HG03571 (cell line): ENCODE measurements around the gene ACTN4.

Experiments
- ATAC-seq: cut with Tn5 transposase; IDR thresholded peaks from one replicate; pipeline ENCODE4 v1.9.1; 2021; ENCODE audit not compliant: unreplicated experiment

ACTN4 gene

DNA sequence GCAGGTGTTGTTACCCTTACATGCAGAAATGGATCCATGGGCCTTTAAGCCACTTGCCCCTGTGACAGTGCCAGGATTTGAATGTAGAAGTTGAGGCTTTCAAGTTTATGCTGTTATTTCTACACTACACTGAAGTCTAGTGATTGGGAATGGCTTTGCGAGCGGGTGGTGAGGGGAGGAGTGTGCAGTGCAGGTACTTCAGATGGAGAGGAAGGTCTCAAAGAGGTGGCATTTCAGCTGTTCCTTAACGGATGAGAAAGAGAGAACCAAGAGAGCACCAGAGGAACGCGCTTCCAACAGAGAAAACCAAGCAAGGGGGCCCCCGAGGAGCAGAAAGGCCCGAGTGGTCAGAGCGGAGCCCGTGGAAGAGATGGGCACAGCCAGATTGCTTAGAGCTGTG, 13.3 kb downstream of the ACTN4 start:
- ATAC-seq: no peak

DNA sequence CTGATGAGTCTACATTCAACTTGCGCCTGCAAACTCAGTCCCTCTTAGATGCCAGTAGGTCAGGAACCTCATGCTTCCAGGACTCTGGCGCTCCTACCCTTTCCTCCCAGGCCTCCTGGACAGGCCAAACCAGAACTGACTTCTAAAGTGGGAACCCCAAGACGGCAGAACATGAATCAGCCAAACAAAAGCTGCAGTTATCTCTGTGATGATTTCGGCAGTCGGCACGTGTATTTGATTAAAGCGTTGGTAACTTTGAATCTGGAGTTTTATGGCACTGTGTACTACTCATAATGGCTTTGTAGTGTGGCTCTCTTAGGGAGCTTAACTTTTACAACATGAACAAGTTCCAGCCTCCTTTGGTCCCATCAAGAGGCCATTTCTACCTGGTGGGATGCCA, 13.7 kb downstream of the ACTN4 start:
- ATAC-seq: no peak

DNA sequence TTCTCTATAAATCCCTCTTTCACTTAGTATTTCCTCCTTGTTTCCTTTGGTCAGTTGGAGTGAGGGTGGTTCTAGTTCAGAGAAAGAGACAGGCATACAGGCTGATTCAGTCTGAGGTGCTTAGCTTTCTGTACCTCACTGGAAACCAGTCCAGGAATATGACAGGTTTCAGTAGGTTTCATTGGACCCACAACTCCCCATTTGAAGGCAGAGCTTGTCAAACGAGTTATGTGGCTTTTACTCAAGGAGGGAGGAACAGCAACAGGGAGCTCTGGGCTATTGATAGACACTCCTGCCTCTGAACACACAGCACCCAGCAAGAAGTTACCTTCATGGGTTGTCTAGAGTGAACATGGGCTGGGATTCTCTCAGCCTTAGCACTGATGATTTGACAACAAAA, 14.5 kb downstream of the ACTN4 start:
- no peak for ATAC-seq

DNA sequence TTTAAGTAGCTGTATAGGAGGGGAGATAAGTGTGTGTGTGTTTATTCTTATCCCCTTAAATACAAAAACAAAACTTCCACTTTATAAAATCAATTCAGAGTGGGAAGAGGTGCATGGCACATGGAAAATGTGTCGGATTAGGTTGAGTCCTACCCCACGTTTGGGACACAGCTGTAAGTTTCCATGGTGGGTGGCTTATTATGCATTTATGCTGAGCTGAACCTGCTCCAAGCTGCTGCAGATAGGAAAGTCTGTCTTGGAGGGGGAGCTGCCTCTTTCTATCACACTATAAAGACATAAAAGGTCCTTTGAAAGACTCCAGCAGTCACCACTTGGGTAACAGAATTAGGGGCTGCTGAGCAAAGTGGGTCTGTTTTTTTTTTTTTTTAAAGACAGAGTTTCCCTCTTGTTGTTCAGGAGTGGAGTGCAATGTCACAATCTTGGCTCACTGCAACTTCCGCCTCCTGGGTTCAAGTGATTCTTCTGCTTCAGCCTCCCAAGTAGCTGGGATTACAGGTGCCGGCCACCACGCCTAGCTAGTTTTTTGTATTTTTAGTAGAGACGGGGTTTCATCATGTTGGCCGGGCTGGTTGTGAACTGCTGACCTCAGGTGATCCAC, 15.2 kb downstream of the ACTN4 start:
- ATAC-seq: no peak

DNA sequence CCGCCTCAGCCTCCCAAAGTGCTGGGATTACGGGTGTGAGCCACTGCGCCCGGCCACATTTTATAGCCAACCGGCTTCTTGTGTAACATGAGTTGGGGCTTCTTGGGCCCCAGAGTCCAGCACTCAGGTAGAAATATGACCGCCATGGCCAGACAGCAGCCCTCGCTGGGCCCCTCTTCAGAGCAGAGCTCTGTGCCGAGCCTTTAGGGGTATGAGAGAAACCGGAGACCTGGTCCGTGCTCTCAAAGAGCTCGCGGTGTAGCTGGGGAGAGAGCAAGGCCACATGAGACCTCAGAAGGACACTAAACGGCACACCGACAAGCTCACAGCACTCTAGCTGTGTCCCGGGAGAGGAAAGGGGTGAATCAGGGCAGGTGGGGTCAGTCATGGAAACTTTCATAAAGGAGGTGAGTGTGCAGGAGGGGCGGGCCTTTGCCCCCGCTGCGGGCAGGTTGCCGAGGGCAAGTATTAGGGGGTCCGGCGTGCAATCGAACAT, 15.8 kb downstream of the ACTN4 start:
- no peak for ATAC-seq

DNA sequence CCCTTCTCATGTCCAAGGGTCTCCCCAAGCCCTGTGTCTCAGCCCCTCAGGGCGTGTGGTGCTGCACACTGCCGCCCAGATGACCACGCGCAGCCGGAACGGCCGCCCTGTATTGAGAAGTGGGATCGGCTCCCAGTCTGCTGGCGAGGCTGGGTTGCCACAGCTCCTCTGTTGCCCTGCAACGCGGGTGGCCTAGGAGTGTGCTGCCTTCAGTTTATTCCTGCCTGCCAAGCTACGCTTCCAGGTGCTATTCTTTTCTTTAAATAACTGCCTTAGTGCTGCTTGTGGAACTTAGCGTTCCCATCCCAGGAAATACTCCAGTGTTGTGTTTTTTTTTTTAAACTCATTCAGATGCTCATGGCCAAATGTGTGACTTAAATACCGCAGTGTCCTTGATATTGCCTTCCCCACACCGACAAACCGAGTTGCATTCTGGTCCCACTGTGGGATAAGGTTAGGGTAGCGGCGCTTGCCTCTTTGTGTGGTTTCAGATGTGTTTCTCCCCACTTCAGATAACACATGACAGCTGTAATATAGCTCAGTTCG, 16.6 kb downstream of the ACTN4 start:
- ATAC-seq: no peak

DNA sequence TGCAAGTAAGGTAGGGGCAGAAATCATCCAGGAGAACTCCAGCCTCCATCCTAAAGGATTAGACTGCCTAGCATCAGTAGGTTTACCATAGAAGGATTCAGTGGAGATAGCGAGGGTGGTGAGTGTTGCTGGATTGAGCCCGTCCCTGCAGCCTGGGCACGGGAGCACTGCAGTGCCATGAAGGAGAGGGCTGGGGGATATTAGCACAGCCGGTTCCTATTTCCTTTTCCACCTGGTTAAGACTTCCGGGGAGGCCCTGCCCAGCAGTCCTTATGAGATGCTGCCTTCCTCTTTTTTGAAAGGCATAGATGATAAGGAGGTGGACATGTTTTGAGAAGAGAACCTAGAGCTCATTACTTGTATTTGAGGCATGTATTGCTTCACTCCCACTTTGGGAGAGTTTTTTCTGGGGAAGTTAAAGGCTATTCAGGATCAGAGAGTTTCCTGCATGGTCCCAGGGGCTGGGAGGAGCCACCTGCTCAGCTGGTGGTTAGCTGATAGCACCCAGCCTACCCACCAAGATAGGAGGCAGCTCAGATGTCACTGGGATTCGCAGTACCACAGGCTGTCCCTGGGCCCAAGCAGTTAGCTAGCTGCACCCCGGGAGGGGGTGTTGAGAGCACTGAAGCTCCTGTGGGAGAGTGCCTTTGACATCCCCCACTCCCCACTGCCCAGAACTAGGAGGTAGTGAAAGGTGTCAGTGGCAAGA, 17.2 kb downstream of the ACTN4 start:
- no peak for ATAC-seq

DNA sequence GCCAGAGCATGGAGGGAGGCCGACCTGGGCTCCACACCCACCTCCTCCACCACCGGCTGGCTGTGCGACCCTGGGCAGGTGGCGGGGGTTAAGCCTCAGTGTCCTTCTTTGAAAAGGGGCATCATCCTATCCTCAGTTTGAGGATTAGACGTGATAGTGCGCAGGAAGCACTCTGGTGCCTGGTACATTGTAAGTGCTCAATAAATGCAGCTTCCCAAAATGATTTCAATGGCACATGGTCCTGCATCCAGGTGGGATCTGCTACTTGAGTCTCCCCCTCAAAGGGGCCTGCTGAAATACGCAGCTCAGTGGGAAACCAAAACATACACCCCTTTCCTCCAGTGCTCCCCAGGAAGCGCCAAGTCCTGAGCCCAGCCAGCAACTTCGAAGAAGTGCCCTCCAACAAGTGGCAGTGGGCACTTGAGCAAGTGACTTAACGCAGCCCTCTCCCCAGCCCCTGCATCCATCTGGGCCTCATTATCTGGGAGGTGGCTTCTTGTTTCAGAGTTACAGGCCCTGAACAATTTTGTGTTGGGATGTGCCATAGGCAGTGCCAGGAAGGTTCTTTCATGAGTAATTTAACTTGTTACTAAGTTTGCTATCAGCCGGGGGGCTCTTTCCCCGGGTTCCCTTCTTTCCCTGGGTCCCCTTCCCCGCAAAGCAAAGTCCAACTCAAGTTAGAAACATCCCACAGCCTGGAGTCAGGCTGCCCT, 17.9 kb downstream of the ACTN4 start:
- no peak for ATAC-seq

DNA sequence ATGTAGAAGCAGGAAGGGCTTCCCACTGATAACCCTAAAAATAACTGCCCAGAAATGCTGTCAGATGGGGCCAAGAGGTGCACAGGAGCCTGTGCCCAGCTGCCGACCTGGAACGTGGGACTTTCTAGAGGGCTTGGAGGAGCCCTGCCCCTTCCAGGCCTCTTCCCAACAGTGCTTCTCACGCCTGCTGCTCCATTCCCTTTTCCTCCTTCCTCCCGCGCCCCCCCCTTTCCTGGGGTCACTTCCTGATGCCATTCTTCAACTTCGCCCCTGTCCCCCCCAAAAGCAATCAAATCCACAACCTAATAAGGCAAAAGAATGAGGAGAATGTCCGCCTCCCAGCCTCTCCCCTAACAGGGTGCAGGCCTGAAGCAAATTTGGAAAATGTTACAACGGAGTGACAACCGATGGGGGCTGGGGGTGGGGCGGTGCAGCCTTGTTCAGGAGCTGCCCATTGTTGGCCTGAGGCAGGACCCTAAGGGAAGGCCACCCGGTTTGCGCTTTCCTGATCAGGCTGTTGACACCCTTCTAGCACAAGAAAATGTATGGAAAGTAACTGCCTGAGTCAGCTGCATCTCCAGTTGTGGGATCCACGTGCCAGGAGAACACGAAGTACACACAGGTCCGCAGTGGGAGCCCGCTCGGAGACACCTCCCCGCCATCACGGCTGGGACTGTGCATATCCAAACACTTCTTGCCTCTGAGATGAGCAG, 18.7 kb downstream of the ACTN4 start:
- ATAC-seq: no peak

DNA sequence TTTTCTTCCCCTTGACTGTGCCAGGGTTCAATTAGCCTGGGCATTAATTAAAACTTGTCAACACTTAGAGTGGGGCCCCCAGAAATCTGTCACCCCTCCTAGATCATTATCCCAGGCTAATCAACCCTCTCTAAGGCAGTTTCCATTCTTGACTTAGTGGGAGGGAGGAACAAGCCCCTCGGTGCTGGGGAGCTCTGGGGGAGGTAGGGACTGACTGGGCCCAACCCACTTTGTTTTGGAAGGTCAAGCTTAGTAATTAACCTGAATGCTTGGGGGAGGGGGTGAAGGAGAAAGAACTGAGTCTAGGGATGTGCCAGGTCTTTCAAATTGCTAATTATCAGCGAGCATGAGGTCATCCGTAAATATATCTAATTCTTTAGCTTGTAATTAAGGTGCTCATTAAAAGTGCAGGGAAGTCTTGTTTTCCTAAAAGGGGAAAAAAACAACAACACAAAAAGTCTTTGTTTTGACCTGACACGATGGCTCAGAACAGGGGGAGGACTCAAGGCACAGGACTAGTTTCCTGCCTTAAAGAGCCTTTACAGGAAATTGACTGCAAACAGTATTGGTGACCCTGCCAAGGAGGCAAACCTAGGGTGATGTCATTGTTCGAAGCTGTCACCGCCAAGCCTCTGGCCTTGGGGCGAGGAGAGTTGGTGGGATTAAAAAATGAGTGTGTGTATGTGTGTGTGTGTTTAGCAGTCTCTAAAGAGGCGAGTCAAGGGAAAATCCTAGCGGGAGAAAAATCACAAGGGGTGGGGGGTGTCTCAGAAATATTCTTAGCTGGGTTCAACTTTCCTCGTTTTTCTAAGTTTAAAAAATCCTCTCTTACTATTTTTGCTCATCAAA, 19.4 kb downstream of the ACTN4 start:
- ATAC-seq: no peak

DNA sequence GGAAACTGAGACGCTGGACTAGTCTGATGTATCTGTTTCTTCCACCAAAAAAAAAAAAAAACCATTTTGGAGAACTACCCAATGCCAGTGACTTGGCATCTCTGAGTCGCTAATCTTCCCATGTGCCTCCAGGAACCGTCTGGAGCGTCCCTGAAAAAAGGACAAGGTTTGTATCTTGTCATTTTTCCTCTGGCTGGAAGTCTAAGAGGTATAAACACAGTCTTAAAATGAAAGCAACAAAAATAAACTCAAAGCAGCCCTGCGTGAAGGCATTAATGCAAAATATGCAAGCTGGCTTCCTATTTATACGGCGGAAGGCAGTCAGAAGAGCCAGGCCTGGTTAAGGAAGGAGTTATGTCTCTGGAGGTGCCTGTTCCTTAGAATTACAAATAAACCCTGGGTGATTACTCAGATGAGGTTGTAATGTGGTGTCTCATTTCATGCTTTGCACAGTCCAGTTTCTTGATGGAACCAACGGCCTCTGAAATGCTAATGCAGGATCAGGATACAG, 20.3 kb downstream of the ACTN4 start:
- no peak for ATAC-seq

DNA sequence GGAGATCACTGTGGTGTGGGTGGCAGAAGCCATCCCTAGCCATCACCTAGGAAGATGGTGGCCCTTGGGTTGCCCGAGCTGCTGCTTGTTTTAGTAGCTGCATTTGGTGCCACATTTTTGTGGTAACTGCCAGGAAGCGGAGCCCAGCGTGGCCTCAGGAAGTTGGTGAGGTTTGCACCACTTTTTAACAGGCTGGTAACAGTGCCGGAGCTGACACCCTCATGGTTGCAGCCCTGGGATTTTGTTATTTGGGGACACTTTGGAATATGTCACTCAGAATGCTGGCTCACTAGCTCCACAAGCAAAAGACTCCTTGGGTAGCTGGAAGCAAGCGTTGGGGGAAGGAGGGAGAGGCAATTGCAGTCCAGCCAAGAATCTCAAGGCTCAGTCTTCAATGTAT, 22.1 kb downstream of the ACTN4 start:
- ATAC-seq: no peak

DNA sequence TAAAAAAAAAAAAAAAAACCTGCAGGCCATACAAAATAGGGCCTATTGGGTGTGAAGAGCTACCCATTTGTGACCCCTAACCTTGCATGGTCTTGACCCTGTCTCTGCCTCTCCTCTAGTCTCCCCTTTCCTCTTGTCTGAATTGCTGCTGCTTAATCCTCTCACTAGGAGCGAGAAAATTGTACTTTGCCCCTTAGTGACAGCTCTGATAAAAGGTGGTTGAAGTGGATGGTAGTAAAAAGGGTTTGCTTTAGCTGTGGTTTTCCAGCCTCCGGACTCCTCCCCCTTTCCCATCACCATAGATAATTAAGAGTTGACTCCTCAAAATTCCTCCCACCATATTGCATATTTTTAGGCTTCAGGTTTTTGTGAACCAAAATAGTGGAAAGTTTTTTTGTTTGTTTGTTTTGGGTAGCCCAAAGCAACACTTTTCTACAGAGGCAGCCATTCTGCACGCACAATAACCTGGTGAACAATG, 23.5 kb downstream of the ACTN4 start:
- ATAC-seq: no peak

DNA sequence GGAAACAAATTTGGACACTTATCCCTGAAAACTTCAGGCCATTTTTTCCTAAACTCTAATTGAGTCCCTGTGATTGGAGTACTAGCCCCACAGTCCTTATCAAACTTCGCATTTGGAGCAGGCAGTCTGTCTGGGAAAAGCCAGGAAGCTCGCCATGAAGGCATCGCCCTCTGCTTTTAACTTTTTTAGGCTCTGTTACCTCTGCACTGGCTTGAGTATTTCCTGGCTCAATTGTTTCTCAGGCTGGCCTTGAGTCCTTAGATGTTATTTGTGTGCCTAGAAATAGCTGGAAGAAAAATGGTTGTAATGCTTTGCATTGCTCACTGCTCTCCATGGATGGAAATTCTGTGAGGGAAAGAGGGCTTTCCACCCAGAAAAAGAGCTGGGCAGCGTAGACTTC, 24.2 kb downstream of the ACTN4 start:
- ATAC-seq: no peak

DNA sequence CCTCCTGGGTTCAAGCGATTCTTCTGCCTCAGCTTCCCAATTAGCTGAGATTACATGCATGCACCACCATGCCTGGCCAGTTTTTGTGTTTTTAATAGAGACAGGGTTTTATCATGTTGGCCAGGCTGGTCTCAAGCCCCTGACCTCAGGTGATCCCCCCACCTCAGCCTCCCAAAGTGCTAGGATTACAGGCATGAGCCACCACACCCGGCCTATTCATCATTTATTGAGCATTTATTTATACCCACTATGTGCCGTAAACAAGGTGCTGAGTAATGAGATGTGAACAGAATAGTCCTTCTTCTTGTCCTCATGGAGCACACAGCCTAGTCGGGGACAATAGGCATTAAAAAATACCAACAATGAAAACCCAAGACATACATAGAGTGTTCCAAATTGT, 25.6 kb downstream of the ACTN4 start:
- no peak for ATAC-seq

DNA sequence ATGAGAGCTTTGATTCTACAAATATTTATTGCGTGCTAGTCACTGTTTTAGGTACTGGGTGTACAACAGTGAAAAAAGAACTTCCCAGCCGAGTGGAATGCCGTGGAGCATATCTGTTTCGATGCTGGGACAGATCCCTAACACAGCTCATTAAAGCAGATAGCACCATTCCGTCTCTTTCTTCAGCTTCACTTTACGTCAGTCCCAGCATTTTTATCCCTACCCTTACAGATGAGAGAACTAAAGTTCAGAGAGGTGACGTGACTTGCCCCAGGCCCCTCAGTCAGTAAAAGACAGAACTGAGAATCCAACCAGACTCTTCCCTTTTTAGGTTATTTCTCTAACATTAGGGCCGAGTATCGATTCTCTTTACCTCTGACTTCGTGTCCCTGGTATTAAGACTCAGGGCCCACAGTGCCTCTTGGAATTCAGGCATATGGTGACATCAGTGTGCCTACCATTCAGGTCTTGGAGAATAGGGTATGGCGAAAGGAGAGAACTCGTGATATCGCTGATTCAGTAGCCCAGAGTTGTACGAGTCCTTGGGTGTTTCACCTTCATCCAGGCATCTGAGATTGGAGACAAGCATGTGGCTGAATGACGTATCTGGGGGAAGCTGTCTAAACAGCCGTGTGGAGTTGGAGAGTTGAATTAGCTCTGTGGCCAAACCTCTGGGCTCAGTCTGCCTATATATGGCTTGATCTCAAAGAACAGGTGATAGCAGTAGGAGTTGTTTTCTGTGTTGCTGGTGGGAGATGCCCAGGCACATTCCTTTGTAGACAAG, 27.1 kb downstream of the ACTN4 start:
- no peak for ATAC-seq

DNA sequence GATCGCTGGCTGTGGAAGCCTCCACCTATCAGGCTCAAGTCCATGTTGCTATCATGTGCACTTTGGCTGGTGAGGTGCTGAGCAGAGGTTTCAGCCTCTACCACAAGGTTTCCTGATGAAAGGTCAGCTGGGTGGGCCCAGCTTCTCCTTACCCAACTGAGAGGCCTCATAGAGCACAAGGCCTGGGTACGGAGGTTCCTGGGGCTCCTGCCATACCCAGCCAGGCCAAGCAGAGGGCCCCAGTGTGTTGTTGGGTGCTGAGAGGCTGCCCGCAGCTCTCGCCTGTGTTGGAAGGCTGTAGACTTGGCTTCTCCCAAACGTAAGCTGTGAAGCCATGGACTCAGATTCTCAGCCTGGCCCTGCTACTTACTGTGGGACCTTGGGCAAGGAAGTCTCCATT, 28.2 kb downstream of the ACTN4 start:
- ATAC-seq: no peak

DNA sequence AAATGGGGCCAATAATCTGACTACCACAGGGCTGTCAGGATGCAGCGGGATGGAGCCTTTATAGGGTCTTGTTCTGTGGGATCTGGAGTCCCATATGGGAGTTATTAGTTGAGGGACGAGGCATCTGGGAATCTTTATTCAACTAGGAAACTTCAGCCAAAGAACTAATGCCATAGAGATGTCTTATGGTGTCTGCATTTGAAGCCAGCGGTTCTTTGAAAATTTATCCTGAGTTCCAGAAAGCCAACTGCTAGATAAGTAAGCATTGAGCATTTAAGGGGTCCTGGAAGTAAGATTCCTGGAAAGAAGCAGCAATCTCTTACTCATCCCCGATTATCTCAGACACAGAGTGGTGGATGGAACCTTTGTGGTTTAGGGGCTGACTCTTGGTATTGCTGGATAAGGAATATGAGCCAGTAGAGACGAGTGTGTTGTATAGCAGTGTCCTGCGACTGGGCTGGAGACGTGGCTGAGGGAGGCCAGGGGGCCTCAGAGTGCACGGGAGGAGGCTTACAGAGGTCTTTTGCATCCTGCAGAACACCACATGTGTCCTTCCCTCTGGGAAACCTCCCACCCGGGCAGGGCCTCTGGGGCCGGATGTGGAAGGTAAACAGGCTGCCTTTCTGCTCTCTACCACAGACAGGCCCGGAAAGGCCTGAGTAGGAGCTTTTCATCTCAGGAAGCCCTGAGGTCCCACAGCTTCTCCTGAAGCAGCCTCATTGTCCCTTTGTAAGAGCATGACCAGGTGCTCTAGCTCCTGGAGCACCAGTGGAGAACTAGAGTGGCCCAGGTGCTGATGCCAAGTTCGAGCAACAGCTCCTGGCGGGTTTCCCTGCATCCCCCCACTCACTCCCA, 28.8 kb downstream of the ACTN4 start:
- ATAC-seq: no peak
